Thyroid gland (tissue), 4 donors: ENCODE data around the gene FIP1L1. TPM values are rescaled to one million over a fixed set of nuclear protein-coding genes. Genes with fewer than 3 reads are reported as not detected.

Experiments
- DNase-seq, 2 donors: peaks; one replicate each; pipeline ENCODE4 v3.0.0-alpha.2; 2019
- H3K27ac ChIP-seq, 3 donors: fragments of 200-600 bp; sonication (generic); 1 replicate in 2 of 3; 2 replicates in 1 of 3; pipeline ENCODE4 v1.5.1; 2016 to 2019; ENCODE audit warnings: mild to moderate bottlenecking in 1 of 3, moderate library complexity in 1 of 3
- H3K27me3 ChIP-seq: fragments of 200-600 bp; sonication (generic); one replicate; pipeline ENCODE4 v1.5.1; 2019
- H3K36me3 ChIP-seq, 2 donors: fragments of 200-600 bp; sonication (generic); one replicate each; pipeline ENCODE4 v1.5.1; 2016 to 2019
- H3K4me1 ChIP-seq, 2 donors: fragments of 200-600 bp; sonication (generic); one replicate each; pipeline ENCODE4 v1.5.1; 2017 to 2019
- H3K4me3 ChIP-seq, 3 donors: fragments of 200-600 bp; sonication (generic); replicated peaks in 1 of 3; 1 replicate in 2 of 3; 2 replicates in 1 of 3; pipeline ENCODE4 v1.5.1; 2016; ENCODE audit warnings: mild to moderate bottlenecking in 1 of 3
- H3K9me3 ChIP-seq: fragments of 200-600 bp; sonication (generic); one replicate; pipeline ENCODE4 v1.5.1; 2017
- POLR2A ChIP-seq, 2 donors: fragments of 450-650 bp; IDR thresholded peaks; one replicate each; pipeline ENCODE4 v1.6.1; 2017; ENCODE audit warnings: antibody characterized with exemption in 2 of 2, mild to moderate bottlenecking in 2 of 2, moderate library complexity in 1 of 2
- WGBS, 2 donors: methylation state at CpG; one replicate each; pipeline ENCODE4 v1.1.5; 2017; 5-methylcytosine and 5-hydroxymethylcytosine counted together
- intact Hi-C: fragments of 100-400 bp; cut with DNase I; formaldehyde crosslinking; loops from one replicate; pipeline ENCODE4 v1.15.1; 2023
- total RNA-seq, 4 donors: library from RNA; depleted of rRNA; stranded (reverse); fragments of >200 nt; gene quantifications; one replicate each; pipeline ENCODE4 v1.2.3, GENCODE V29; 2016
- TF ChIP-seq, protein P1 (sequence below), 6 experiments: fragments of 200-600 bp in 3 of 6; fragments of 450-650 bp in 3 of 6; sonication (generic) in 3 of 6; IDR thresholded peaks; one replicate each; pipeline ENCODE4 v1.5.1; 2016 to 2019; ENCODE audit warnings: antibody characterized with exemption in 6 of 6, mild to moderate bottlenecking in 2 of 6, inconsistent platforms in 1 of 6, moderate library complexity in 1 of 6

The FIP1L1 gene
- total RNA-seq, 4 donors from 2014 or later = 55.4 to 66.1 (median 59.1) TPM

DNA sequence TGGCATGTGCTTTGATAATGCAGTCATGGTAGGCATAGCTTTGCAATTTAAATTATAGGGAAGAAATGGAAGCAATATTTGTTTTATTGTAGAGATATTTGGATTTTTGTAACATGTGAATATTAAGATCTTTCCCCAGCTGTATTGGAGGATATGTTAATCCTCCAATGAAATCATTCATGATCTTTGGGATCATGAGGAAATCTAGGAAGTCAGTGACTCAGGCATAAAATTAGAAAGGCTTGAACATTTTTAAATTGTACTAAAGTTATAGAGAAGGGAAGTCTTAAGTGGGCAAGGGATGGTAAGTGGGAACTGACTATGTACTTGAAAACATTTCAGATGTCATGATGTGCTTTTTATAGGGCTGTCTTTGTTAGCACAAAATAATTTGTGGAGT is 46.8 kb downstream of the FIP1L1 start:
- H3K36me3 ChIP-seq = peaks cover 0 to 13% of the 10 kb centered on the region in 2 donors
- intact Hi-C loops = no loop called here
- H3K27ac ChIP-seq = no peak overlapping the region
- H3K4me1 ChIP-seq = no peaks in the 10 kb centered on the region
- DNase-seq = no peak
- H3K4me3 ChIP-seq = no peak overlapping the region
- no peaks in the 10 kb centered on the region for H3K9me3 ChIP-seq
- no peaks in the 10 kb centered on the region for H3K27me3 ChIP-seq
- TF ChIP-seq POLR2A (IDR thresholded peaks at IDR 0.05) = no peak
- TF ChIP-seq, protein P1, sequence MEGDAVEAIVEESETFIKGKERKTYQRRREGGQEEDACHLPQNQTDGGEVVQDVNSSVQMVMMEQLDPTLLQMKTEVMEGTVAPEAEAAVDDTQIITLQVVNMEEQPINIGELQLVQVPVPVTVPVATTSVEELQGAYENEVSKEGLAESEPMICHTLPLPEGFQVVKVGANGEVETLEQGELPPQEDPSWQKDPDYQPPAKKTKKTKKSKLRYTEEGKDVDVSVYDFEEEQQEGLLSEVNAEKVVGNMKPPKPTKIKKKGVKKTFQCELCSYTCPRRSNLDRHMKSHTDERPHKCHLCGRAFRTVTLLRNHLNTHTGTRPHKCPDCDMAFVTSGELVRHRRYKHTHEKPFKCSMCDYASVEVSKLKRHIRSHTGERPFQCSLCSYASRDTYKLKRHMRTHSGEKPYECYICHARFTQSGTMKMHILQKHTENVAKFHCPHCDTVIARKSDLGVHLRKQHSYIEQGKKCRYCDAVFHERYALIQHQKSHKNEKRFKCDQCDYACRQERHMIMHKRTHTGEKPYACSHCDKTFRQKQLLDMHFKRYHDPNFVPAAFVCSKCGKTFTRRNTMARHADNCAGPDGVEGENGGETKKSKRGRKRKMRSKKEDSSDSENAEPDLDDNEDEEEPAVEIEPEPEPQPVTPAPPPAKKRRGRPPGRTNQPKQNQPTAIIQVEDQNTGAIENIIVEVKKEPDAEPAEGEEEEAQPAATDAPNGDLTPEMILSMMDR (IDR thresholded peaks at IDR 0.05) = no peak

DNA sequence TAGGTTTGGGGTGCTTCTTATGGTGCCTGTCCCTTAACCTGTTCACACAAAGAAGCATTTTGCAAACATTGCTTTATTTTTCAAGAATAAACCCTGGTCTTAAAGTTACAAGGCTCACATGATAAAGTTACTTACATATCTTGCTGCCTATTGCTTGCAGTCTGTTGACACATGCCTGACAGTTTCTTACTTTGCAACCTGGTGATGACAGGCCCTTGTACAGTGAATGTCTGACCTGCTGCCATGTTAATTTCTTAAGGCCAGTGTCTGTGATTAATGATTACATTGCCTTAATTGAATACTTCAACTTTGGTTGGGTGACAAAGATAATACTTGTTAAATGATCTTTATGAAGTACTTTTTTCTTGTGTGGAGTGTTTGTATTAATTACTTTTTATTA is 49.9 kb downstream of the FIP1L1 start:
- H3K27me3 ChIP-seq = no peaks in the 10 kb centered on the region
- H3K4me3 ChIP-seq = no peak overlapping the region
- no peaks in the 10 kb centered on the region for H3K9me3 ChIP-seq
- intact Hi-C loops = no loop called here
- H3K27ac ChIP-seq = no peak overlapping the region
- no peak for DNase-seq
- H3K4me1 ChIP-seq = no peaks in the 10 kb centered on the region
- TF ChIP-seq, protein P1 (IDR thresholded peaks at IDR 0.05) = no peak
- no peak for TF ChIP-seq POLR2A (IDR thresholded peaks at IDR 0.05)
- peaks cover 0 to 13% of the 10 kb centered on the region in 2 donors for H3K36me3 ChIP-seq

DNA sequence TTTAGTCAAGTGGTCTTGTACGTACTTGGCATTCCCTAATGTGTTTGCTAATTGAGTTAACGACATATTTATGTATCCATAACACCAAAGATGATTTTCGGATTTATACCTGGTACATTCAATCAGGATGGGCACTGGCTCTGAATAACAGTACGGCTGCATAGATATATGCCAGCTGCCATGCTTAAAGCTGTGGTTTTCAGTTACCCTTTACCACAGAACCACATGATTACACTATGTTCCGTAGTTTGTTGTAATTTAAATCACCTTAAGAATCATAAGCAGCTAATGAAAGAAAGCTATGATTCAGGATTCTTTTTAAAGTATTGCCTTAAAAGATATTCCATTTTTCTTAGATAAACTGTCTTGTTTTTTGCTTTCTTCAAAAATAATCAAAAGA is 53.6 kb downstream of the FIP1L1 start:
- 91 to 98% methylated on average over 5 of the region's 5 CpGs for WGBS, 2 donors
- no peak for DNase-seq
- H3K27me3 ChIP-seq = no peaks in the 10 kb centered on the region
- no peaks in the 10 kb centered on the region for H3K9me3 ChIP-seq
- no peak overlapping the region for H3K4me3 ChIP-seq
- no peak overlapping the region for H3K27ac ChIP-seq
- no peaks in the 10 kb centered on the region for H3K4me1 ChIP-seq
- H3K36me3 ChIP-seq = peaks cover 0 to 13% of the 10 kb centered on the region in 2 donors
- TF ChIP-seq, protein P1 (IDR thresholded peaks at IDR 0.05) = no peak
- no peak for TF ChIP-seq POLR2A (IDR thresholded peaks at IDR 0.05)
- intact Hi-C loops = no loop called here

DNA sequence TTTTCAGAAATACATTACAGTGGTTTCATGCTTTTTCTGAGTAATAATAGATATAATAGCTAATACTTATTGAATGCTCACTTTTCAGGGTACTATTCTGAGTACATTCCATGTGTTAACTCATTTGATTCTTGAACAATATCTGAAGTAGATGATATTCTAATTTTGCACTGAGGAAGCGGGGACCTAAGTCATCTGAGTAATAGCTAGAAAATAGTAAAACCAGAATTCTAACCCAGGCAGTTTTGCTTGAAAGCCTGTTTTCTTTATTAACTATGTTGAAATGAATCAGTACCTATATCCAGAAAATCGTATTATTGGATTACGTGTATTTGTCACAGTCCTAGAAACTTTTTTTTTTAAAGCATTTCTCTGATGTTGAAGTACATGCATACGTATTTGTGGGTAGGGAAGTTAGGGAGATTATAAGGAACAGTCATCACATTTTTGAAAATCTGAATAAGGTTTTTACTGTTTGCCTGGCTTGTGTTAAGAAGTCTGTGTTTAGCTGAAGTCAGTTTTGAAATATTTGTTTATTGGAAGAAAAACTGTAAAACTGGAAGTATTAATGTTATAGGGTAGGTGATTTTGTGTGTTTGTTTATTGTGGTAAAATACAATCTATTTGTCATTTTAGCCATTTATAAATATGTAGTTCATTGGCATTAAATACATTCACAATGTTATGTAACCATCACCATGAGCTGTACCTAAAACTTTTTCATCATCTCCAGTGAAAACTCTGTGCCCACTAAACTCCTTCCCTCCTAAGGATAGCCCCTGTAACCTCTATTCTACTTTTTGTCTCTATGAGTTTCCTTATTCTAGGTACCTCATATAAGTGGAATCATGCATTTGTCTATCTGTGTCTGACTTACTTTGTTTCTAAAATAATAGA is 55.3 kb downstream of the FIP1L1 start:
- 93 to 98% methylated on average over 4 of the region's 4 CpGs for WGBS, 2 donors
- DNase-seq = no peak
- peaks cover 0 to 13% of the 10 kb centered on the region in 2 donors for H3K36me3 ChIP-seq

DNA sequence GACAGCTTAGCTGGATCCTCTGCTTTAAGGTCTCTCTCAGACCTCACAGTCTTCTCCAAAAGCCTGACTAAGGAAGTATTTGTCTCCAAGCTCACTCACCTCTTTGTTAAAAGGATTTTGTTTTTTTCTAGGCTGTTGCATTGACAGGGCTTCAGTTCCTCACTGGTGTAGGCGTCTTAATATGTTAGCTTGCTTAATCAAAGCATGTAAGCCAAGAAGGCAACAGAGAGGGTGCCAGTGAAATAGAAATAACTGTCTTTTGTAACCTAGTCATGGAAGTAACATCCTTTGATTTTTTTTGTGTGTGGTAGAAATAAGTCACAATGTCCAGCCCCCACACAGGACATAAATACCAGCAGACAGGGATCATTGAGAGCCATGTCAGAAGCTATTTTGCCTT is 58.8 kb downstream of the FIP1L1 start:
- H3K27ac ChIP-seq = no peak overlapping the region
- no peaks in the 10 kb centered on the region for H3K27me3 ChIP-seq
- H3K4me3 ChIP-seq = no peak overlapping the region
- H3K4me1 ChIP-seq = no peaks in the 10 kb centered on the region
- H3K36me3 ChIP-seq = no peaks in the 10 kb centered on the region
- DNase-seq = no peak
- TF ChIP-seq, protein P1 (IDR thresholded peaks at IDR 0.05) = no peak
- TF ChIP-seq POLR2A (IDR thresholded peaks at IDR 0.05) = no peak
- intact Hi-C loops = no loop called here
- WGBS, 2 donors = 89 to 97% methylated on average over 1 of the region's 1 CpG
- no peaks in the 10 kb centered on the region for H3K9me3 ChIP-seq

More for the DNA sequence above, 55.3 kb downstream of the FIP1L1 start:
- no peaks in the 10 kb centered on the region for H3K27me3 ChIP-seq
- H3K4me1 ChIP-seq = no peaks in the 10 kb centered on the region
- no peaks in the 10 kb centered on the region for H3K9me3 ChIP-seq
- no peak overlapping the region for H3K27ac ChIP-seq
- no peak overlapping the region for H3K4me3 ChIP-seq
- no peak for TF ChIP-seq POLR2A (IDR thresholded peaks at IDR 0.05)
- TF ChIP-seq, protein P1 (IDR thresholded peaks at IDR 0.05) = no peak
- intact Hi-C loops = no loop called here
